ENCODE measurements around the gene SEPTIN5.

Gene SEPTIN5

DNA sequence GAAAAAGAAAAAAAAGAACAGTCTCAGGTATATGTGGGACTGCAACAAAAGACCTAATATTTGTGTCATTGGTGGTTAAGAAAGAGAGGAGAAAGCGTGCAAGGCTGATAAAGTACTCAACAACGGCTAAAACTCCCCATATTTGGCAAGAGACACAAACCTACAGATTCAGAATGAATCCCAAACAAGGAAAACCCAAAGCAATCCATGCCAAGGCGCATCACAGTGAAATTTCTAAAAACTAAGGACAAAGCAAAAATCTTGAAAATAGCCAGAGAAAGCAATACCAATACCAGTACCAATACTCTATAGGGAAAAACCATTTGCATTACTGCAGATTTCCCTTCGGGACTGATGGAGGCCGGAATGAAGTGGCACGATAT, 32.4 kb upstream of the SEPTIN5 start:
- no peaks in the 10 kb centered on the region for H3K36me3 ChIP-seq (ENCODE audit: control insufficient read depth, insufficient read depth, low read length)
- H3K9me3 ChIP-seq (ENCODE audit: control insufficient read depth, low read length) = no peaks in the 10 kb centered on the region
- no peaks in the 10 kb centered on the region for H3K4me1 ChIP-seq (ENCODE audit: control insufficient read depth, insufficient read depth, low read length, poor library complexity, severe bottlenecking)
- WGBS, 2 experiments (ENCODE audit: insufficient coverage in 2 of 2) = 94 to 100% methylated on average over 2 to 3 of the region's 6 CpGs
- H3K4me3 ChIP-seq (ENCODE audit: extremely low read depth, insufficient read depth, low read length, poor library complexity, severe bottlenecking) = no peak overlapping the region
- no peak overlapping the region for H3K27ac ChIP-seq (ENCODE audit: low read depth, low read length, severe bottlenecking)

DNA sequence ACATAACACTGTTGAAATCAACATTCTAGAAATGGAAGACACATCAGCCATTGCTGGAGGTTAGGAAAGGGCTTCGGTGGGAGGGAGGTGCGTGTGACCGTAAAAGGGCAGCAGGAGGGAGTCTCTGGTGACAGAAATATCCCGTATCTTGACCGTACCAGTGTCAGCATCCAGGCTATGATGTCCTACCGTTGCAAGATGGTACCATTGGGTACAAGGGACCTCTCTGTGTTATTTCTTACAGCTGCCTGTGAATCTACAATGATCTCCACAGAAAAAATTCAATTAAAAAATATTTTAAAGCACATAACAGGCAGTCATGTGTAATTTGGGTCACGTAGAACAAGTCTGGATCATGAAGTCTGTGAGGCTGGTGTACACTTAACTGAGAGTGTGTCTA, 27.4 kb upstream of the SEPTIN5 start:
- WGBS, 2 experiments (ENCODE audit: insufficient coverage in 2 of 2) = 89 to 92% methylated on average over 6 to 7 of the region's 7 CpGs
- Histone ChIP-seq H3K36me3 (ENCODE audit: control insufficient read depth, insufficient read depth, low read length) (no peaks in the 10 kb centered on the region), H3K9me3 (ENCODE audit: control insufficient read depth, low read length) (no peaks in the 10 kb centered on the region), H3K4me1 (ENCODE audit: control insufficient read depth, insufficient read depth, low read length, poor library complexity, severe bottlenecking) (peaks cover 8% of the 10 kb centered on the region), H3K4me3 (ENCODE audit: extremely low read depth, insufficient read depth, low read length, poor library complexity, severe bottlenecking) (no peak overlapping the region), H3K27ac (ENCODE audit: low read depth, low read length, severe bottlenecking) (no peak overlapping the region)

DNA sequence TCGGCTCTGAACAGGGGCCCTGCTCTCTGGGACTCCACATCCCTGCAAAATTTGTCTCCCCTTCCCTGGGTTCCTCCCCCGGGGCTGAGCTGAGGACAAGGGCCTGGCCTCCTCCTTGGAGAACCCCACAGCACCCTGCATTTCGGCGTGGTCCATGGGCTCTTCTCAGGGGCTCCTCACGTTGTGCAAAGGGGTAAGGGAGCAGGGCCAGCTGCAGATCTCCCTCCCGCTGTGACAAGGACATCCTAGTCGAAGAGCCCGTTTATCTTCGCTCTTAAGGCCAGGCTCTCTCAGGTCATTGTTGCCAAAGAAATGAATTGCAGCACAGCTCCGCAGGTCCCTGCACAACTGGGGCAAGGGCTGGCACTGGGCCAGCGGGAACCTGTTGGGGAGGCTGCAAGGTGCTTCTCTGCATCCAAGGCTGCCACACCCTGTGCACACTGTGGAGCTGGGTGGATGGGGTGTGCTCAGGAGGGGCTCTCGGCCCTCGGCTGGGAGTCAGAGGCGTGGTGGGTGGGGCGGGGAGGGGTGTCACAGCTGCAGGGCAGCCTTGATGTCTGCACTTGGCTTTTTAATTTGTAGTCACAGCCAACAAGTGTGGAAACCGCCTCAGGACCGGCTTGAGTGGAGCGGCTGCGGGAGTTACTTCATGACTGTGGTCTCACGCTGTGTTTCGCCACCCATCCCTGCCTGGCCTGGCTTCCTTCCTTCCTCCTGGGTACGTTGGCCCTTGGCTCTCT, 26.6 kb upstream of the SEPTIN5 start:
- Histone ChIP-seq H3K9me3 (ENCODE audit: control insufficient read depth, low read length) (no peaks in the 10 kb centered on the region), H3K4me3 (ENCODE audit: extremely low read depth, insufficient read depth, low read length, poor library complexity, severe bottlenecking) (no peak overlapping the region), H3K27ac (ENCODE audit: low read depth, low read length, severe bottlenecking) (no peak overlapping the region), H3K36me3 (ENCODE audit: control insufficient read depth, insufficient read depth, low read length) (no peaks in the 10 kb centered on the region), H3K4me1 (ENCODE audit: control insufficient read depth, insufficient read depth, low read length, poor library complexity, severe bottlenecking) (peaks cover 11% of the 10 kb centered on the region)
- 78 to 82% methylated on average over 15 to 20 of the region's 22 CpGs for WGBS, 2 experiments (ENCODE audit: insufficient coverage in 2 of 2)

DNA sequence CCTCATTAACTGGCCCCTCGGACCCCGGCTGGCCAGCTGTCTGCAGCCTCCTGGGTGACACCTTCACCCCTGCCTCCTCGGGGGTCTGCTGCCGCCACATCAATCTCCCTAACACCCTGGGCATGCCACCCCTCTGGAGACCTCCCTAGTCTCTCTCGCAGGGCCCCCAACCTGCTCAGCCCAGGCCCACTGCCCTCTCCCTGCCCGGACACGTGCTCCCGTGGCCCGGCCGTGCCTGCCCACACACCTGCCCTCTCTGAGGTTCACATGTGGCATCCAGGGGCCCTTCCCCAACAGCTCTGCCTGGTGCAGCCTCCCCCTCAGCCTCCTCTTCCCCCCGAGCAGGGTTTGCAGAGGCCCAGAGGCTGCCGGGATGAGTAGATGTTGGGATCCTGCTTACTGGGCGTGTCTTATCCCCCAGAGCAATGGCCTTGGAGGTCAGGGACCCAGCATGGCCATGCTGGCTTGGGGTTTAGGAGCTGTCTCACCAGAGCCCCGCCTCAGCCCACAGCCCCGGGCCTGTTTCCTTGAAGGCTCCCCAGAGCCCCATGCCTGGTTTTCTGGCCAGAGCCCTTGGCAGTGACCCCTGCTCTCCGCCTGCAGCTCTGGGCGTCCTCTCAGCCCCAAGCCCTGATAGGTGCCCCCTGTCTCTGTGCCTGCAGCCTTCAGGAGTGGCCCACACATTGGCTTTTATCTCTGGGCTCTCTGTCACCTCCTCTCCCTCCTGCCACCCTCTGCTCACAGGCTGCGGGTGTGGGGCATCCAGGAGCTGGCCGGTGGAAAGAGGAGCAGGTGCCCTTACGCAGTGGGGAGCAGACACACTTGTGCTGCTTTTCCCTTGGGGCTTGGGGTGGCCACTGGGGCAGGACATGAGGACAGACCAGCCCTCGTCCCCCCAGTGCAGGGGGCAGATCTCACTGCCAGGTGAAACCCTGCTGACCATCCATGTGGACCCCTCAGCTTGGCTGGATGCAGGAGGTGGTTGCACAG, 25.7 kb upstream of the SEPTIN5 start:
- 93 to 95% methylated on average over 19 to 20 of the region's 21 CpGs for WGBS, 2 experiments (ENCODE audit: insufficient coverage in 2 of 2)
- no peak overlapping the region for H3K27ac ChIP-seq (ENCODE audit: low read depth, low read length, severe bottlenecking)

DNA sequence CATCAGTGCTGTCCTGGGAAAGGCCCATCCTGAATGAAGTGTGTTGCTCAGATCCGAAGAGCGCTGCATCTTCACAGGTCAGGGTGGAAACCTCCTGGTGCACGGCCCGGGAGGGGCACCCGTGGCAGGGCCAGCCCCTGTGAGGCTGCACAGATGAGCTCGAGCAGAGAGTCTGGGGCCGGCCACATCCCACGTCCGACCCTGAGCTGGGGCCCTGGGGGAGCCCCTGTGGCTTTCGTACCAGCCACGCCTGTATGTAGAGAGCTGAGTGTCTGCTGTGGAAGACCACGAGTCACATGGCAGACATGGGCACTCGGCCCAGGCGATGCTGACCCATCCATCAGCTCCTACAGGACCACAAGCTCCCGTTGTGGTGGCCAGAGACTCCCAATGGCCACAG, 24.9 kb upstream of the SEPTIN5 start:
- 94 to 95% methylated on average over 15 of the region's 15 CpGs for WGBS, 2 experiments (ENCODE audit: insufficient coverage in 2 of 2)
- Histone ChIP-seq H3K4me1 (ENCODE audit: control insufficient read depth, insufficient read depth, low read length, poor library complexity, severe bottlenecking) (peaks cover 11% of the 10 kb centered on the region), H3K27ac (ENCODE audit: low read depth, low read length, severe bottlenecking) (no peak overlapping the region), H3K9me3 (ENCODE audit: control insufficient read depth, low read length) (no peaks in the 10 kb centered on the region), H3K4me3 (ENCODE audit: extremely low read depth, insufficient read depth, low read length, poor library complexity, severe bottlenecking) (no peak overlapping the region), H3K36me3 (ENCODE audit: control insufficient read depth, insufficient read depth, low read length) (no peaks in the 10 kb centered on the region)

More for the DNA sequence above, 25.7 kb upstream of the SEPTIN5 start:
- Histone ChIP-seq H3K4me1 (ENCODE audit: control insufficient read depth, insufficient read depth, low read length, poor library complexity, severe bottlenecking) (peaks cover 11% of the 10 kb centered on the region), H3K4me3 (ENCODE audit: extremely low read depth, insufficient read depth, low read length, poor library complexity, severe bottlenecking) (no peak overlapping the region), H3K36me3 (ENCODE audit: control insufficient read depth, insufficient read depth, low read length) (no peaks in the 10 kb centered on the region), H3K9me3 (ENCODE audit: control insufficient read depth, low read length) (no peaks in the 10 kb centered on the region)

DNA sequence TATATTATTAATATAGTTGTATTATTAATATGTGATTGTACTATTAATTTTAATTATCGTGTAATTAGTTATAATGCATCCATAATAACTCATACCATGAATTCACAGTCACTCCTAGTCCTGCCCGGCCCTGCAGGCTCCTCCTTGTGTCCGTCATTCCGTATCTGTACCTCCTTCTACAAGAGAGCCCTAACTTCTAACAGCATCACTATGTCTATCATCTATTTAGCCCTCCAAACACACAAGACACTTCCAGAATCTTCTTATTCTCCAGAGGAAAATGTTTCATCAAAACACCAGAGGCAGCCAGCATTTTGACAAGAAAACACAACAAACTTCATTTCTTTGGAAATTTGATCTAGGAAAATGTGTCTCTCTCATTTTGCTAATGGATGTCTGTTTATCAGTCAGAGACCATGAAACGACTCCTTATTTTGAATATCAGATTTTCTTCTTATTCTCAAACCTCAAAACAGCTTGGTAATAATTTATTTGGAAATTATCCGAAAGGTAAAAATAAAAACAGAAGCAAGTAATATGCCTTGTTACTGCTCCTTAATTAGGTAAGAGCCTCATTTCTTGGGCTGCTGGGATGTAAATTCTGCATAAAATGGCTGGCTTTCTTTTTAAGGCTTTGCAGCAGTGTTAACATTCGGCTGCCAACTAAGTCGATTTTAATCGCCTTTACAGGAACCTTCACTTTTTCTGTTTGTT, 23.1 kb upstream of the SEPTIN5 start:
- H3K4me3 ChIP-seq (ENCODE audit: extremely low read depth, insufficient read depth, low read length, poor library complexity, severe bottlenecking) = no peak overlapping the region
- peak overlapping the region; percentile 84 for H3K27ac ChIP-seq (ENCODE audit: low read depth, low read length, severe bottlenecking)
- no peaks in the 10 kb centered on the region for H3K9me3 ChIP-seq (ENCODE audit: control insufficient read depth, low read length)
- peaks cover 11% of the 10 kb centered on the region for H3K4me1 ChIP-seq (ENCODE audit: control insufficient read depth, insufficient read depth, low read length, poor library complexity, severe bottlenecking)
- WGBS, 2 experiments (ENCODE audit: insufficient coverage in 2 of 2) = 79 to 83% methylated on average over 6 to 7 of the region's 9 CpGs
- no peaks in the 10 kb centered on the region for H3K36me3 ChIP-seq (ENCODE audit: control insufficient read depth, insufficient read depth, low read length)

DNA sequence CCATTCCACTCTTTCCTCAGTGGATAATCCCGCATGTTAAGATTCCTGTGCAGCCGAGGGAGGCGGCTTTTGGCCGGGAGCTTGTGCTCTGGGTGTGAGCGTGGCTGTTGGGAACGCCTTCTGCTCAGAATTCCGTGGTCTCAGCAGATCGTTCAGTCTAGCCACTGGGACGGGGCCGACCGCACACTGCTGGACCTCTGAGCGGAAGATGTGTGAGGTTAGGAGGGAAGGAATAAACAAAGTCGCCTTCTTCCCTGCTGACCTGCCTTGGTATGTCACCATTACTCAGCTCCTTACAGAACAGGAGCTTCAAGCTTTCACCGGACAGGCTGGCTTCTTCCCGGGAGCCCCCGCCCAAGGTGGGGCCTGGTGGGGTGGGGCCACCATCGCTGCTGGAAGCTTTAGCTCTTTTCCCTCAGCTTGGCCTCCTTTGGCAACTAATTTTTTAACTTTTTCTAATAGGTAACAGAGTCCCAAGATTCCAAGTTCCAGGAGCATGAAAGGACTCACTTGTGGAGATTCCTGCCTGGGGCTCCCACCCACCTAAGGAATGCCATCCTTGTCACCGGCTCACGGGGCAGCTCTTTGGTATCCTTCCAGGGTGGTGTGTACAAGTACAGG, 22.5 kb upstream of the SEPTIN5 start:
- Histone ChIP-seq H3K4me3 (ENCODE audit: extremely low read depth, insufficient read depth, low read length, poor library complexity, severe bottlenecking) (peak overlapping the region; percentile 1), H3K4me1 (ENCODE audit: control insufficient read depth, insufficient read depth, low read length, poor library complexity, severe bottlenecking) (peaks cover 11% of the 10 kb centered on the region), H3K27ac (ENCODE audit: low read depth, low read length, severe bottlenecking) (peak overlapping the region; percentile 84), H3K9me3 (ENCODE audit: control insufficient read depth, low read length) (no peaks in the 10 kb centered on the region), H3K36me3 (ENCODE audit: control insufficient read depth, insufficient read depth, low read length) (no peaks in the 10 kb centered on the region)
- WGBS, 2 experiments (ENCODE audit: insufficient coverage in 2 of 2) = 9 to 35% methylated on average over 12 of the region's 19 CpGs

DNA sequence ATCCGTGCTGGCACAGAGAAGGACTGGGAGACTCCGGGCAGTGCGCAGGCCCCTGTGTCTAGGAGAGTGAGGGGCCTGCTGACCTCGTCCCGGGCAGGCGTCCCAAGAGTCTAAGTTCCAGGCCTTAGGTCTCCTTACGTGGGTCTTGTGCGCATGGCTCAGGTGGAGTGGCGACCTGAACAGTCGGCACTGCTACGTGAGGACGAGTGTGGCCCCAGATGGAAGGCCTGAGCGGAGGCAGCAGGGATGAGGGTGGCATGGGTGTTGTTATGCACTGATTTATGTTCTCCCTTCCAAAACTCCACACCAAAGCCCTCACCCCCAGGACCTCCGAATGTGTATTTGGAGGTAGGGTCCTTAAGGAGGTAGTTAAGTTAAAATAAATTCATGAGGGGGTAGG, 20.7 kb upstream of the SEPTIN5 start:
- H3K27ac ChIP-seq (ENCODE audit: low read depth, low read length, severe bottlenecking) = no peak overlapping the region
- H3K9me3 ChIP-seq (ENCODE audit: control insufficient read depth, low read length) = no peaks in the 10 kb centered on the region
- no peak overlapping the region for H3K4me3 ChIP-seq (ENCODE audit: extremely low read depth, insufficient read depth, low read length, poor library complexity, severe bottlenecking)
- WGBS, 2 experiments (ENCODE audit: insufficient coverage in 2 of 2) = 92 to 97% methylated on average over 8 to 11 of the region's 14 CpGs
- no peaks in the 10 kb centered on the region for H3K36me3 ChIP-seq (ENCODE audit: control insufficient read depth, insufficient read depth, low read length)
- H3K4me1 ChIP-seq (ENCODE audit: control insufficient read depth, insufficient read depth, low read length, poor library complexity, severe bottlenecking) = peaks cover 11% of the 10 kb centered on the region

DNA sequence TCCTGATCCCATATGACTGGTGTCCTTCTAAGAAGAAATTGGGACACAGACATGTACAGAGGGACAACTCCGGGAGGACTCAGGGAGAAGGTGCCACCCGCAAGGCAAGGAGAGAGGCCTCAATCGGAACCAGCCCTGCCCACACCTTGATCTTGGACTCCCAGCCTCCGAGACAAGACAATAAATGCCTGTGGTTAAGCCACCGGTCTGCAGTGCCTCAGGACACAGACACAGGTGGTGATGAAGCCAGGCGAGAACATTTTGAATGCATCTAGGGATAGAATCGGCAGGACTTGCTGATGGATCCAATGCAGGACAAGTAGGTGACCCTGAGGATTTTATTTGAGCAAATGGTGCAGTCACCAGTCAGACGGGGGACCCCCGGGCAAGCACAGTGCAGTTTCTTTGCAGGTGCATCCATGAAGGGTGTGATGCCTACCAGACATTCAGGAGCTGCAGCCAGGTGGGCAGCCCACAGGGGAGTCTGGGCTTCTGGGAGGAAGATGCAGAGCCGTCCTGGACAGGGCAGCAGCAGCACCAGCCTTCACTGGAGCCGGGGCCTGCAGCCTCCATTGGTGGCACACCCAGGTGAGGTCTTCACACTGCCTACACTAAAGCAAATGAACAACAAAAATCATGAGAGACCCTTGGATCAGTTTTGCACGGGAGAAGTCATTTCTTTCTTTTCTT, 20.2 kb upstream of the SEPTIN5 start:
- H3K9me3 ChIP-seq (ENCODE audit: control insufficient read depth, low read length) = no peaks in the 10 kb centered on the region
- H3K36me3 ChIP-seq (ENCODE audit: control insufficient read depth, insufficient read depth, low read length) = no peaks in the 10 kb centered on the region
- H3K4me1 ChIP-seq (ENCODE audit: control insufficient read depth, insufficient read depth, low read length, poor library complexity, severe bottlenecking) = peaks cover 11% of the 10 kb centered on the region
- WGBS, 2 experiments (ENCODE audit: insufficient coverage in 2 of 2) = 89 to 93% methylated on average over 10 to 11 of the region's 12 CpGs
- H3K4me3 ChIP-seq (ENCODE audit: extremely low read depth, insufficient read depth, low read length, poor library complexity, severe bottlenecking) = no peak overlapping the region
- H3K27ac ChIP-seq (ENCODE audit: low read depth, low read length, severe bottlenecking) = no peak overlapping the region

DNA sequence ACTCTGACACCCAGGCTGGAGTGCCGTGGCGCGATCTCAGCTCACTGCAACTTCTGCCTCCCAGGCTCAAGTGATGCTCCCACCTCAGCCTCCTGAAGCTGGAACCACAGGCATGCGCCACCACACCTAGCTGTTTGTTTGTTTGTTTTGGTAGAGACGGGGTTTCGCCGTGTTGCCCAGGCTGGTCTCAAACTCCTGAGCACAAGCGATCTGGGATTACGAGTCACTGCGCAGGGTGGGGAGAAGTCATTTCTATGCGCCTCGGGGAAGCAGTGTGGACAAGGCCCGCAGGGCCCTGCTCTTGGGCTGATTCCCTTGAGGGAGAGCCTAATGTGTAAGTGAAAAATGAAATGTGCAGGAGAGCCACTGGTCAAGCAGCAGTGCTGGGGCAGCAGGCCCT, 19.6 kb upstream of the SEPTIN5 start:
- peaks cover 11% of the 10 kb centered on the region for H3K4me1 ChIP-seq (ENCODE audit: control insufficient read depth, insufficient read depth, low read length, poor library complexity, severe bottlenecking)
- H3K36me3 ChIP-seq (ENCODE audit: control insufficient read depth, insufficient read depth, low read length) = no peaks in the 10 kb centered on the region
- 87 to 90% methylated on average over 11 to 12 of the region's 13 CpGs for WGBS, 2 experiments (ENCODE audit: insufficient coverage in 2 of 2)
- no peak overlapping the region for H3K4me3 ChIP-seq (ENCODE audit: extremely low read depth, insufficient read depth, low read length, poor library complexity, severe bottlenecking)
- no peak overlapping the region for H3K27ac ChIP-seq (ENCODE audit: low read depth, low read length, severe bottlenecking)
- no peaks in the 10 kb centered on the region for H3K9me3 ChIP-seq (ENCODE audit: control insufficient read depth, low read length)
